ENCODE results near the gene MAML2.

Gene MAML2

GRCh38 chr11:96054870-96055705 lies 287.9 kb downstream of the MAML2 start:
- no peak for DNase-seq

DNA sequence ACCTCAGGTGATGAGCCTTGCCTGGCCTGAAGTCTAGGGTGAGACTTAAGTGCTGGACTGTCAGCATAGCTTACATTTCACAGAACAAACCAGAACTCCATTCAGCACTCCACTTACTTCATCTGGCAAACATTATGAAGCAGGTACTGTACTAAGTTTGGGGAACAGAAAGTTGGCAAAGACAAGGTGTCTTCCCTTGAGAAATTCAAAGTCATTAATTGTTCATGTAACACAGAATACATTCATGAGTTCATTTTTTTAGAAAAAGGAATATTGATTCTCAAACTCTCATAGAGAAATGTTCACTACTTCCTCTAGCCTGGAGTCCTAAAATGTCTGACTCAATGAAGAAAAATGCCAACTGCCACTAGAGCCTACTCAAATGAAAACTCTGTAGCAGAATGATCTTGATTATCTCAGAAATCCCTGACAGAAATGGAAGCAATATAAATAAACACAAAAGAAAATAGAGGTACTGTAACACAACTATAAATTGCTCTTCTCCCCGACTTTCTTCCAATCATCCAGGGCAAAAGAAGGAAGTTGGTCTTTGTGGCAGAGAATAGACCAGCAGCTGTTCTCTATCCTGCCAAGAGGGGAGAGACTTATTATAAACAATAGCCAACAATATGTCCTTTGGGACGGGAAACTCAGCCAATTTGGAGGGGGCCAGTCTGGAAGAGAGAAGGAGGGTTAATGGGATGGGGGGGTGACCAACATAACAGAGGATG lies 289.9 kb downstream of the MAML2 start:
- DNase-seq: no peak

- DNase-seq: no peak
These were observed 291.2 kb downstream of the MAML2 start for GRCh38 chr11:96051820-96052219.

GRCh38 chr11:96050435-96051182 lies 292.4 kb downstream of the MAML2 start:
- no peak for DNase-seq

DNA sequence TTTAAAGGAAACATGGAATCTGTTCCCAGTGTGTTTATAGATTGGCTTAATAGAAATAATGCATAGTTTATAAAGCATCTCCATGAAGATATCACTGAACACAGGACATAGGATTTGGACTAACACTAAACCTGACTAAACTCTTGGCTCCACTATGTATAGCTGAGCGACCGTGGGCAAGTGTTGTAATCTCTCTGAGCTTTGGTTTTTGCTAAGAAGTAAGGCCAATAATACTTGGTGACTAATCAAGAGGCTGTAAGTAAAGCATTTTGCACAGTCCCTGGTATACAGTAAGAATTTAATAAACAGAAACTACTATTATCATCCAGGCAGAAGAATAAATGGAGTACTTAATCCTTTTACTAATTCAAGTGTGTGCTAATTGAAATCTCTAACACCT lies 293.6 kb downstream of the MAML2 start:
- no peak for DNase-seq

GRCh38 chr11:96045622-96046456 lies 297.2 kb downstream of the MAML2 start:
- DNase-seq: no peak

DNA sequence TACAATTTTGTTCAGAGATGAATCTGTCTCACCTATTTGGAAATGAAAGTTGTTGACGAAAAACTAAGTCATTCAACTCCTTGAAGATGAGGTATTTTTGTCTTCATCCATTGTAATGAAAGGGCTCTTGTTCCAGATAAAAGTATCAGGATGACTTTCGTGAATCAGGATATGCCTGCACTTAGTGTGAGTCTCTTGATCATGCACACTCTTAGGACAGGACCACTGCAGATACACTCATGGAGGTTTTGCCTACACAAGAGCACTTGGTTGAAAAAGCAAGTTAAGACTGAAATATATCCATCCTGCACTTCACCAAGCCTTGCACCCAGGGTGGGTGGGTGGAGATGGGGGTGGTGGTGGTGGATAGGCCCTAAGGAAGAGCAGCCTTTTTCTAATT lies 298.2 kb downstream of the MAML2 start:
- no peak for DNase-seq

DNA sequence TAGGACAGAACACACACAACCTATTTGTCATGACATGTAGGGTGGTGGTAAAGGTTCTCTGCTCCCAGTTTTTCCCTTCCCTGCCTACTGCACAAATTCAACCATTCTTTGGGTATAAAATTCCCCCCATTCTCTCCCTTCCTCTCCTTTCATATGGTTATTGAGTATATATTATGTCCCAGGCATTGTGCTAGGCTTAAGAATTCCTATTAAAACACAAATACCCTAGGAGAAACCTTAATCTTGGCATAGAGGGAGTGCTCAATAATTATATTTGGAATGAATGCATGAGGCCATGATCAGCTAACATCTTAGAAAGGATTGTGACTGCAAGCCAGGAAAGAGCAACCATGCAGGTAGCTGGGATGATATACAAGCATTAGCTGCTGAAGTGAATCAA lies 298.7 kb downstream of the MAML2 start:
- no peak for DNase-seq

- DNase-seq: no peak
These were observed 299.7 kb downstream of the MAML2 start for GRCh38 chr11:96043291-96043690.

GRCh38 chr11:96038046-96038445 lies 304.9 kb downstream of the MAML2 start:
- DNase-seq: no peak

GRCh38 chr11:96037405-96037949 lies 305.5 kb downstream of the MAML2 start:
- DNase-seq: no peak

GRCh38 chr11:96036863-96037262 lies 306.1 kb downstream of the MAML2 start:
- DNase-seq: no peak

DNA sequence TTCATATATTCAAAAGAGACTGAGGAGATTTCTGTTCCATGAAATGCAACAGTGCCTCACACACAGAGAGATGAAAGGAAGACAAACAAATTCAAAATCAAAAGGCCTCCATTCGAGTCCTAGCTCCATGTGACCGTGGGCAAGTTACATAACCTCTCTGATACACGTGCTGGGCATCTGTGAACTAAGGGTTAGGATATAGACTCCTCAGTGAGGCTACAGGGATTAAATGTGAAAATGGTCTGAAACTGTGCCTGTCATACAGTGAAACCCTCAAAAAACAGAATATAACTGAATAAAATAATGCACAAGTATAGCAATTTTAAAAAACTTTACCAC lies 307.3 kb downstream of the MAML2 start:
- DNase-seq: no peak

- DNase-seq: no peak
These were observed 307.8 kb downstream of the MAML2 start for GRCh38 chr11:96035031-96035739.

GRCh38 chr11:96033599-96033998 lies 309.4 kb downstream of the MAML2 start:
- DNase-seq: no peak

DNA sequence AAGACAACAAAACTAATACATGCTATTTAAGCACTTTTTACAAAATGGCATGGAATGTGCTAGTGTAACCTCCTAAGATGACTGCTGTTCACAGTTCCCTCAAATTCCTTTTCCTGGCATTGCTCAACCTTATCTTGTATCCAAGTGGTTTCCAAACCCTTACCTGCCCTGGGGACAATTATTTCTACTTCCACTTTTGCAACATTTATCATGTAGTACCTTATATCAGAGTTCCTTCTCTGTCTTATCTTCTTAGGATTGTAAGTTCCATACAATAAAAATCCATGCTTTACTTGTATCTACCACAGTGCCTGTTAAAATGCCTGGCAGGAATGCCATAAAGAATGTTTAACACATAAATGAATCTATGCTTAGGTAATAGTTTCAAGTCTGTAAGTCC lies 309.9 kb downstream of the MAML2 start:
- no peak for DNase-seq

DNA sequence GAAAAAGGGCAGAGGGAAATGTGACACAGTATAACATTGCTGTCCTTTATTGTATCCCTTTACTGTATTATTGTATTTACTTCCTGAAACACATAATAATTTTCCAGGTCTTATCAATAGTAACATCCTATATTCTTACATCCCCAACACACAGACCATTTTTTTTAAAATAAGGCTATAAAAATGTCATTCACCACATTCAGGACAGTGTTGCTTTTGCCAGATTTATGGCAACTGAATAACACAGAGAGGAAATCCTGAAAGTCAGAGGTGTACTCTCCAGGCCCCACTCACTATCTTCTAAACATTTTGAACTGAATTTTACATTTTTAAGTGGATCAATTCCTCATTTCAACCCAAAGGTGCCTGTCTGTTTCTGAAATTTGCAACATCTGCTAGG lies 314.2 kb downstream of the MAML2 start:
- no peak for DNase-seq

- DNase-seq: no peak
These were observed 316.0 kb downstream of the MAML2 start for GRCh38 chr11:96027021-96027420.

DNA sequence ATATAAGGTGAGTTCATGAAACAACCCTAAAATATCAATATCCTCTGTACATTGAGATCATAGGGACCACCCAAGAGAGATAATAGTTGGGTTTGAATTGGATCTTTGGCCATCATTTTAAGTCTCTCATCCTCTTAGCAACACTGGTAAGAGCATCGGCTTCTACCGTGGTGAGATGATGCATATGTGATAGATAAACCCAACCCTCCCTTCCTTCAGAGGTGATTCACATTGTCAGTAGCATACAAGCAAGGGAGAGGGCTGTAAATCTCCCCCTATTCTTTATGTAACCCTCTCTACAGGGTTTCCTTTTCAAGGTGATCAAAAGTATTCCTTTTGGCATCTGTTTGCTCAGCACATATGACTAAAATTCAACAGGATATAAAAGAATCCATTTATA lies 316.7 kb downstream of the MAML2 start:
- DNase-seq: no peak

DNA sequence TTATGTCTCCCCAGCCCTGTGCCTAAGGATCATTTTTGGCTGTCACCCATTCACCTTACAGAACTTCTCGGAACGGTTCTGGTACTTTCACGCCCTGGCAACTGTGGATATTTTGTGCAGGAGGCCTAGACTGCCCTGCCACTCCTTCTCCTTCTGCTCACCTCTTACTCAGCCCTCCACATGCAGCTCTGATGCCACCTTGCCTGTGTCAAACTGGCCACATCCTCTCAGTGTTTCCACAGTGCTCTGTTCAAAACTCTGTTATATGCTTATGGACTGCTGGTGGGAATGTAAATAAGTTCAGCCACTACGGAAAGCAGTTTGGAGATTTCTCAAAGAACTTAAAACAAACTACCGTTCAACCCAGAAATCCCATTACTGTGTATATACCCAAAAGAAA lies 318.3 kb downstream of the MAML2 start:
- no peak for DNase-seq

DNA sequence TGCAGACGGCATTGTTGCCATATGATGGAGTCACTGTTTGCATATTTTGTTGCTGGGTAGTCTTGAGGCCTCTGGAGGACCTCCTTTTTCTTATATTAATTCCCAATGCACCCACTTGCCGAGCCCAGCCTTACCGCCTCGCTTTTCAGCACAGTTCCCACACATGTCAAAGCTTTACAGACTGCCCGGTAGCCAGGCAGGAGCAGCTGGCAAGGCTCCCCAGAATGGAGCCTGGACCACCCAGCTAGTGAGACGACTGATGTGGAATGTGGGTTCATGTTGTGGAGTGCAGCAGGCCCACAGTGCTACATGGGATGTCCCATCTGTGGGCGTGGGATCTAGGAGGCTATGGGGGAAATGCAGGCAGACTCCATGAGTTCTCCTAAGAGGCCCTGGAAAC lies 319.7 kb downstream of the MAML2 start:
- no peak for DNase-seq
